HG02763 (cell line): ENCODE data around the gene SEMA3G.

Experiments
- ATAC-seq: cut with Tn5 transposase; IDR thresholded peaks from one replicate; pipeline ENCODE4 v1.9.1; 2021; ENCODE audit warnings: mild to moderate bottlenecking, moderate library complexity; ENCODE audit not compliant: unreplicated experiment

The SEMA3G gene

DNA sequence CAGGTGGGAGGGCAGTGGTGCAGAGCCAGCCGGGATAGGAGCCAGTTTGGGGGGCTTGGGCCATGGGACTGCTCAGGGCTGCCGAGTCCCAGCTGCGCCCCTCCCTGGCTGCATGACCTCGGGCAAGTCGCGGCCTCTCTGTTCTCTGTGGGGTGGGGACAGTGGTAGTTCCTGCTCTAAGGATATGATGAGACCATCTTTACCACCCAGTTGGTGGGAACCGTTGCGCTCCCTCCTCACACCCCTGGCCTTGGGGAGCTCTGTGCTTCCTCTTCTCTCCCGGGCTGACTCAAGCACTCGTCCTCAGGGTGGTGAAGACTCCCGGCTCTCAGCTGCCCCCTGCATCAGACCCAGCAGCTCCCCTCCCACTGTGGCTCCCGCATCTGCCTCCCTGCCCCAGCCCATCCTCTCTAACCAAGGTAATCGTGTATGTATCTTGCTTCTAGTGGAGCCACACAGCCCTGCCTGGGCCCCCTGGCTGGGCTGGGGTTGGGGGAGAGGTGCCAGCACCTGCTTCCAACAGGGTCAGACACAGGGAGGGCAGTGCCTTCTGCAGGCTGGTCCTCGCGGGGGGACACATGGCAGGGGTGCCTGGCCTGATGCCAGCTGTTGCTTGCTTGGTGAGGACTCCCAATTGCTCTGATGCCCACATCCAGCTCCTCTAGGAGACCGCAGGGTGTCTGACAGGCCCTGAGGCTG lies 35.1 kb upstream of the SEMA3G start:
- no peak for ATAC-seq

DNA sequence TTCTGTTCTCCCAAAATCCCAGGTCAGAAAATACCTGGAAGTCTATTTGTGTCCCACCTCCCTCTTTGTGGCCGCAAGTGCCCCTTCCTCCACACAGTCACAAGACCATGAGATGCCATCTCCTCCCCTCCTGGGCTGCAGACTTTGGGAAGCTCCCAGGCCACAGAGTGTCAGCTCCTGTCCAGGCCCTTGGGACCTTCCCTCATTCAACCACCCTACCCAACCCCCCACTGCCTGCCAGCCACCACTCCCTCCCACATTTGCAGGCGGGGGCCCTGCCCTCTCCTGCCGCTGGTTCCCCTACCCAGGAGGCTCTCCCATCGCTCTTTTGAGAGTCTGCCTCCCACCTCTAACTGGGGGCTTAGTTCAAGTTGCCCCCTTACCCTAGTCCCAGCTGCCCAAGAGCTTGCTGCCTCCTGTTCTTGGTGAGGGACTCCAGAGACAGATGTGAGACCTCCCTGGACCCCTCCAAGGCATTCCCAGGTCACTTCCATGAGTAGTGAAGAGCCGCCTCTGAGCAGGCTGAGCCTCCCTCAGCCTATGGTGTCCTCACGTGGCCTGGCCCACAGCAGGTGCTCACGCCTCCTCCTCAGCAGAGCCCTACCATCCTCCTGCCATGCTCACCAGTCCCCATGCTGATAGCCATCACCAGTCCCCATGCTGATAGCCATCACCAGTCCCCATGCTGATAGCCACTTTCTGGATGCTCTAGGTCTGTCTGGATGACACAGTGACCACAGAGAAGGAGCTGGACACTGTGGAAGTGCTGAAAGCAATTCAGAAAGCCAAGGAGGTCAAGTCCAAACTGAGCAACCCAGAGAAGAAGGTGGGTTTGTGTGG lies 34.4 kb upstream of the SEMA3G start:
- ATAC-seq, result no peak

DNA sequence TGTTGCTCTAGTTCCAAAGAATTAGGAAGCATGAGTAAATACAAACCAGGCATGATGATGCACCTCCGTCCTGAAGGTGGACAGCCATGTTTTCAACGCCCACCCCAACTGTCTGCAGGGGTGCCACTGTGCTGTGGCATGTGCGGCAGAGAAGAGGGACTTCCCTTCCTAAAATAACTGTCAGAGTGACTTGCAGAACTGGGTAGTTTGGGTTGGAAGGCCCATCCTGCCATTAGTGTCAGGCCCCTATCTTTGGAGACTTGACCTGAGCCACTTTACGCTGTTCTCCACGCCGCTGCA lies 32.8 kb upstream of the SEMA3G start:
- ATAC-seq, result no peak

DNA sequence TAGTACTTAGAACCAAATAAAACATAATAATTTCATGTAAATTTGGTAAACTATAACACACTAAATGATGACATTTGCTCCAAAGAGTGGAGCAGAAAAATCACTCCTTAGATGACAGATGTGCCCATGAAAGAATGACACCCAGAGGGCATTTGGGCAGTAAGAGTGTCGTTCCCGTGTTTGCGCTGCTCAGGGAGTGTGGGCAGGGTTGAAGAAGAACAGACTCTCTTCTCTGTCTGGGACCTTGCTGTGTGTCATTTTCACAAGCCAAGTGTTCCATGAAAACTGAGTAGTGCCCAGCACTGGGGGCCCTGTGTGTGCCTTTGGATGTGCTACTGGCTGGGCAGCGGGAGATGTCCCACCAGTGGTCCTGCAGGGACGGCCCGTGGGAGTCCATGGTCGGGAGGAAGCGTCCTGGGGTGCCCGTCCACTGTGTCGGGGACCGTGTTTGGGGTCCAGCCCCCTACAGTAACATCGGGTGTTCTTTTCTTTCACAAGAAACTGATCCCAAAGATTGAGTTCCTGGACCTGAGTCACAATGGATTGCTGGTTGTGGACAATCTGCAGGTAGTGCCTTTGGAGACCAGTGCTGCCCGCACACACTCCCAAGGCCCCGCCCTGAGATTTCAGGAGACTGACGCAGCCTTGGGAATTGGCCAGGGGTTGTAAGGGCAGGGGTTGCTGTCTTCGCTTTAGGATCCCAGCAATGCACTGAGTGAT lies 32.3 kb upstream of the SEMA3G start:
- ATAC-seq, result no peak

DNA sequence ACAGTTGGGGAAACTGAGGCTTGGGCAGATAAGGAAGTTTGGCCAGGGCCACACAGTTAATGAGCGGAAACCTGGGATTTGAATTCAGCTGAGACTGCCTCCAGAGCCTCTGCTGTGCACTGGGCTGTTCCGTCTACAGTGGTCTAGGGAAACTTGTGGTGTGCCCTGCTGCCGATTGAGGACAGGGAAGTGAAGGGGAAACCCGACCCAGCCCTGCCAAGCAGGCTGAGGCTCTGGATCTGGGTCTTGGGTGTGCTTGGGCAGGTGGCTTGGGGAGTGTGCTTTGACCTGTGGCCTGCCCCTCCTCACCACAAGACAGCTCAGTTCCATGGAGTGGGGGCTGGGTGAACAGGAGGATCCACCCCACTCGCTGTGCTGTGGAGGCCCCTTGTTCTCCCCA lies 28.1 kb upstream of the SEMA3G start:
- no peak for ATAC-seq

DNA sequence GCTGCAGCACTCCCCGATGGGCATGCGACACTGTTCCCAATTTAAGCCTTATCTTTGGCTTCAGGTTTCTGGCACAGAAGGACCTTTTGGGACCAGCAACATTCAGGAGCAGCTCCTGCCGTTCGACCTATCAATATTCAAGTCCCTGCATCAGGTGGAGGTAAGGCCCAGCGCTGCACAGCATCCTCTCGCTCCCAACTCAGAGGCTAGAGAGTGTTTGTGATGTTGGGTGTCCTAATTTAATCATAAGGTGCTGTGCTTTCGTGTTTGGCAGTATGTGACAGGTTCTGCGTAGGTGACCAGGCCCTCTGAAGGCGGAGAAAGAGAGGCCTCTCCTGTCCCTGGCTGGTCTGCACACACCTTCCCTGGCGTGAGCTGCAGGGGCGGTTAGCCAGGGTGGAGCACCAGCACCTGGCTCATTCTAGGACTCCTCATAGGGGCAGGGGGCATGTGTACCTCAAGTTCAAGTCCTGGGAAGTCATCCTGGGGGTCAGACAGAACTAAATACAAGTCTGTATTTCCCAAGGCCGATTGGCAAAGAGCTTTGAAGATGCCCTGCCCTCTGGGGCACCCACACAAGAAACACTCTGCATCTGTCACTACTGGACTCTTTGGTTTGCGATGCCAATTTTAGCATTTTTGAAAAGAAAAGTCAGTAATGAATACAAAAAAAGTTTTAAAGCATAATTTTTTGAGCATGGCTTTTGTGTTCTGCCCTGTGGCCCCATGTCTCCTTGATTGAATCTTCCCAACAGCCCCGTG lies 27.5 kb upstream of the SEMA3G start:
- ATAC-seq, result no peak

DNA sequence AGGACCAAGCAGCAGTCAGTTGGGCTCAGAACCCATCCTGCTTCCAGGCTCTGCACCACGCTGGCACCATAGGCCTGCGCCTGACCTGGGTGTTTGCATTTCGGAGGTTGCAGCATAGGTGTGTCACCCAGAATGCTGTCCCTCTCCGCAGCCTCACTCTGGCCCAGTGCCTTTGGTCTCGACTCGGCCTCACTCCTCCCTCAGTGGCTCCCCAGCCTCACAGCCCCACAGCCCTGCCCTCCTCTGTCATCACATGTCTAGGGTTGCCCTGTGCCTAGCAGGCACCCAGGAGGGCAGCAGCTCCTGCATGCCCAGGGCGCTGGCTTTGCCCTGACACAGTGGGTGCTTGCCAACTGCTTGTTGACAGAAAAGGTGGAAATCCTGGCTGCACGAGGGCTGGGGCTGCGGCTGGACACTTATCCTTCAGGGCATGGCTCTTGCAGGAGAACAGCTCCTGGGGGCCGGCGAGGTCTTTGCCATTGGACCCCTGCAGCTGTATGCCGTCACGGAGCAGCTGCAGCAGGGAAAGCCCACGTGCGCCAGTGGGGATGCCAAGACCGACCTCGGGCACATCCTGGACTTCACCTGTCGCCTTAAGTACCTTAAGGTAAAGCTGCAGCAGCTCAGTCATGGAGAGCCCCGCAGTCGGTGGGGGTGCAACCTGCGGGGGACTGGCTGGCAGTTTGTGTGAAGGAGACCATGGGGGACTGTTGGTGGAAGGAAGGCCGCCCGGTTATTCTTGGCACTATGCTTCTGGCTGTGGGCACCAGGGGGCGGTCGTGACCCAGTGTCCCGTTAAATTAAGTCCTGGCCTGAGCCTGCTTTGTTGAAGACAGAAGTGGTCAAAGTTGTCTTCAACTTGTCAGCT lies 26.7 kb upstream of the SEMA3G start:
- no peak for ATAC-seq

DNA sequence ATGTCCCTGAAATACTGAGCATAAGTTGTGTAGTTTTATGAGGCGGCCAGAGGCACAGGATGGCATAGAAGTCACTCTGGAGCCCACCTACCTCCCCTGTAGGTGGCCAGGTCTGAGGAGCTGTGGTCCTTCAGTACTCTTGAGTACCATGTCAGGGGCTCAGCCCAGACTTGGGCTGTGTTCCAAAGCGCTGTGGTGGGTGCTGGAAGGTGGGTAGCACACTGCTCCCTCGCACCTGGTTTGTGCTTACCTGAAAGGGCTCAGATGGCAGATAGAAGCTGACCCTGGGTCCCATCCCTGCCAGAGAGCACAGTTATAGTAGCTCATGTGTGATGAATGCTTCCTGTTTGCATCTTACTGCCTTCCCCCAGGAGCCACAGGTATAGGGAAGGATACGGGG lies 26.0 kb upstream of the SEMA3G start:
- ATAC-seq, result no peak

DNA sequence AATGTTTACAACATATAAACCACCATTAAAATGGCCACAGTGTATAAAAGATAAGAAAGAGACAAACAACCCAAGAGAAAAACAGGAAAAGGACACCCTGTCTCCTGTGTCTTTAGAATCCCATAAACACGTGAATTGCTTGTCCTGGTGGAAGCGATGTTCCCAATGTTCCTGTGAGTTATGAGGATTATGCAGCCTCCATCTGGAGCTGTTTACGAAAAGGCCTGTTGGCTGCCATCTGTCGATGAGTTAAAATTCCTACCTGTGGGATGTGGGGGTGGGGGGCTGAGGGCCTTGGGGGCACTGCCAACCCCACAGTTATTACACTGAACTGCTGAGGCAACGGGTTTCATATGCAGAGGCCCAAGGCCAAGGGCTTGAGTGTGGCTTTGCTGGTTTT lies 24.1 kb upstream of the SEMA3G start:
- ATAC-seq, result no peak

DNA sequence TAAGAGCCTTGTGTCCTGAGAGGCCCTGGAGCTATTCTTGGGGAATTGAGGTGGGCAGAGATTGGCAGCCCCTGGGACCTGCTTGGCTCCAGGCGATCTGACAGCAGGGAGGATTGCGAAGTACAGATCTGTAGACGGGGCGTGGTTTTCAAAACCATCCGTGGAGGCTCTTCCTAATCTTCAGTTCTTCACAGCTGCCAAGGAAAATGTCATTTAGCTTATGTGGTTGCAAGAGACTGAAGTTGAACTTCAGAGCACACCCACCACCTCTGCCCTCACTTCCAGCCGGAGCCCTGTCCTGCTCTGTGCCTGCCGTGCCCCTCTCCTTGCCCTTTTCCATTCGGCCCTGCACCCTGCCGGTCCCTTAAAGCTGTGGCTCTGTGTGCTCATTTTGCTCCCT lies 23.4 kb upstream of the SEMA3G start:
- no peak for ATAC-seq

DNA sequence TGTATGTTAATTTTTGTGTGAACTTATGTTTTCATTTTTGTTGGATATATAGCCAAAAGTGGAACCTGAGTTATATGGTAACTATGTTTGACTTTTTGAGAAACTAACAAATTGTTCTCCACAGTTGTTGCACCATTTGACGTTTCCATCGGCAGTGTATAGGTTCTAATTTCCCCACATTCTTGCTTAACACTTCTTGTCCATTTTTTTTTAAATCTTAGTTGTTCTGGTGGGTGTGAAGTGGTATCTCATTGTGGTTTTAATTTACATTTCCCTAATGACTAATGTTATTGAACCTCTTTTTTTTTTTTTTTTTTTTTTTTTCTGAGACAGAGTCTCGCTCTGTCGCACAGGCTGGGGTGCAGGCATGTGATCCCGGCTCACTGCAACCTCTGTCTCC lies 18.5 kb upstream of the SEMA3G start:
- ATAC-seq, result no peak

DNA sequence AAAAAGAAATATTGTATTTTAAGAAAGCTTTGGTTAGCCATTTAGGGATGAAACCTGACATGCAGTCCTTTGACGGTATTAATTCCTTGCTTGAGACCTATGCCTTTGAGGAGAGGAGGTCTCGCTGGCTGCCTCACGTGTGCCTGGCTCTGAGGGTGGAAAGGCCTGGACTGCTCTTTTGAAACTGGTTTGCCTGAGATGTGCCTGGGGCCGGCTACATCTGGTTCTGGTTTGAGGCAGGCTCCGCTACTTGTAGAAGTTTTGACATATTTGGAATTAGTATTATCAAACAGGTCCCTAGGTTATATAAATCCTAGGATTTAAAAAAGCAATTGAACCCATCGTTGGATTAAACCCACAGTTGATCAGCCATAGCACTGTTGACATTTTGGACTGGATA lies 17.0 kb upstream of the SEMA3G start:
- no peak for ATAC-seq

DNA sequence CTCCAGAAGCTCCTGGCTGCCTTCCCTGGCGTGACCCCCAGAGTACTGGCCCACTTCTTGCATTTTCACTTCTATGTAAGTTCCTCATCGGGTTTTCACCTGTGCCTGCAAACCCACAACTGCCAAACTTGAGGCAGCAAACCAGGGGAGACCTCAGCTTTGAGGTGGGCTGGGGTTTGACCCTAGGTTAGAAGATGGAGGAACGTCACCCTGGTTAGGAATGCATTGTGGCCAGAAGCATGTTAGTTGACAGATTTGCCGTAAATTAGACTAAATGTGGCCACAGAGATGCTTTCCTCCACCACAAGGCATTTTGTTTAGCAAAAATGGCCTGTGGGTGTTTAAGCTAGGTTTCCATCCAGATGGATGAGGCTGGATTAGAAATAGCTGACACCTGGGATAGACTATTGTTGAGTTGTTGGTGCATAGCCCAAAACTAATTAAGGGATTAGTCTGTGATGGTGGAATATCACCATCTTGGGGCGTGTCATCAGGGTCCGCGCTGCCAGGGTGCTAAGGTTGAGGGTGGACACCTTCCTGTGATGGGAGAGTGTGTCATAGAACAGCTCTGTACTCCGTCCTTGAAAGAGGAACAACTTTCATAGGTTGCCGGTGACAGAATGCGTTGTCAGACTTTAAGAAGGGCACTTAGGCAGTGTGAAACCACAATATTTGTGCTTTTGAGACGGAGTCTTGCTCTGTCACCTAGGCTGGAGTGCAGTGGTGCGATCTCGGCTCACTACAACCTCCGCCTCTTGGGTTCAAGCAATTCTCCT lies 14.1 kb upstream of the SEMA3G start:
- no peak for ATAC-seq

DNA sequence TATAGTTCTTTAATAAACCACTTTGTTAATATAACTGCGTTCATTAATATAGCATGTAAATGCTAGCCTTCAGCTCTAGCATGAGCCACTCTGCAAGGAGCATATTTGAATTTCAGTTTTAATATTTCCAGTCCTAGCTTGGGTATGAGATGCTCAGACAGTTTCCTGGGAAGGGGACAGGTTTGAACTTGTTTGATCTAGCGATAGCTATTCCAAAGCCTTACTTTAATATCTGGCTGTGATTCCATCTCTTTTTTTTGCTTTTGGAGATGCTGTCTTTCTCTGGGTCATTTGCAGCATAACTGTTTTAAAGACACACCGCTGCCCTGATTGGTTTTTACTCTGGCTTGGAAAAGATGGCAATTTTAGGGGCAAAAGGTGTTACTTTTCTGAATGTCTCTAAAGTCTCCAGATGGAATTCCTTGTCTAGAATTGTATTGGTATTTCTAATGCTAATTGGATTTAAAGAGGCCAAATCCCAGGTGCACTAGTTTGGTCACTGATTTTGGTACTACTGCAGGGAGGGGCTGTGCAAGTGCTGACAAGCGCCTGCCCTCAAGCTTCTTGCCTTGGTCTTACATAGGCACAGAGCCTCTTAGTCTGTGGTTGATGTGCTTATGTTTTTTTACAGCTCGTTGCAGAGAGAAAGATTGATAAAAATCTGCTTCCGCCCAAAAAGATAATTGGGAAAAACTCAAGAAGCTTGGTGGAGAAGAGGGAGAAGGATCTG lies 13.3 kb upstream of the SEMA3G start:
- ATAC-seq, result no peak

DNA sequence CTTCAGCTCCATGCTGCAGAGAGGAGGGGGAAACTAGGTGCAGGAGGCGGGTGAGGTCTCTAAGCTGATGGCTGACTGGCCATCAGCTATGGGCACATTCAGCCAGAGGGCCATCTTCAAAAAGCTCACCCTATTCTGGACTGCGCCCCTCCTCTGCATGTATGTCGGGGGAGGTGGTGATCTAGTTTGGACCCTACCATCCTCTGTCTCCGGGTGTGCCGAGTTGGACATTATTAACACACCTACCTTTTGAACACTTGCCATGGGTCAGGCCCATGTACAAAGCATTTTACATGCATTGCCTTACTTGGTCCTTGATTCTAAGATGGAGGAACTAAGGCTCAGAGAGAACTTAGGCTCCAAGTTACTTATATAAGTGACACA lies 11.9 kb upstream of the SEMA3G start:
- ATAC-seq, result no peak

DNA sequence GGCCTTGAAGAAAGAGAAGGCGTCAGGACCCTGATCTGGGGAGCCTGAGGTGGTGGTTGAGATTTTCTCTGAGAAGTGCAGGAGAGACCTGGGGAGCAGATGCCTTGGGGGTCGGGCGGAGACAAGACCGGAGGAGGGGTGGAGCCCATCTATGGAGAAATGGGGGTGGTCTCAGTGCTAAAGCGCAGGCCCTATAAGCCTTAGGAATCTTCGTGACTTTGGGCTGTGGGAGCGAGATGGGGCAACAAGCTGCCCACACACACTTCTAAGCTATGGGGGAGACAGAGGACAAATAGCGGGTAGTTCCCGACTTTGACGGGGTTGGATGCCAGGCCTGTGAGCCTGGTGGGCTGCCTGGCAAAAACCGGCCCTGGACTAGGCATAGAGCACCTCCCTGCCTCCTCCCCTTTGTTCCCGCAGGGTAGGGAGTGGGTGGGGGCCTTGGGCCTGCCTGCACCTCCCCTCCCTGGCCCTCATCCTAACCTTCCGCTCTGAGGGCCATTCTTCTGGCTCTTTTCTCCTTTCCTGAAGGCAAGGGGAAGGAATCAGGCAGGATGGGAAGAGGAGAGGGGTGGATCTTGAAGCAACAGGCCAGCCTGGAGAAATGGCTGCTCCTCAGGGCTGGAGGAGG lies 11.4 kb upstream of the SEMA3G start:
- ATAC-seq, result no peak

DNA sequence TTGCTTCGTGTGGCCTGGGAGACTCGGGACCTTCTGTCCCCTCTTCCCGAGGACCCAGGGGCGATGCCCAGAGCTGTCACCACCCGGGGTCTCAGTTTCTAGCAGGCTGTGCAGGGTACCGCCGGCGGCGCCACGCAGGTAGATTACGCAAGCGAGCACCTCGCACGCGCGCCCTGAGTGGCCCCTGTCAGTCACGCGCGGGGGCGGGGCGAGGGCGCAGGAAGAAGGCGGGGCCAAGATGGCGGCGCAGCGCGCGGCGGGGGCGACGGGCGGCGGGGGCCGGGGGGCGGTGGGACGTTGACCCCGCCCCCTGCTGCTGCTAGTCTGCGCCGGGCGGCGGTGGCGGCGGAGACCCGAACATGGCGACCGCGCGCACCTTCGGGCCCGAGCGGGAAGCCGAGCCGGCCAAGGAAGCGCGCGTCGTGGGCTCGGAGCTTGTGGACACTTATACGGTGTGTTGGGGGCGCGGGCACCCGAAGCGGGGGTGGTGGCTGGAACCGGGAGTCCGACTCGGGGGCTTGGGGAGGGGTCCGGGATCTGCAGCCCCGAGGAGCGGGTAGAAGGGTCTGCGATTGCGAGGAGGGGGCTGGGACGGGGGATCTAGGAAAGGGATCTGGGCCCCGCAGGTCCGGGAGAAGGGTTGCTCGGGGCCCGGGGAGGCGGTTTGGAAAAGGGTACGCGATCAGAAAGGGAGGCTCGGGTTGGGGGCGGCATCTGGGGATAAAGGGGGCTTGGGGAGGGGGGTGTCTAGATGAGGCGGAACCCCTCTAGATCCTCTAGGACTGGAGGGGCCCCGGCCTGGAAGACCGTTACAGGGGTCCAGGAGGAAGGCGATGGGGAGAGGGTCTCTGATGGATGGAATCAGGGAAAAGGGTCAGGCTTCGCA lies 10.6 kb upstream of the SEMA3G start, which contains the start of gene NISCH:
Gene NISCH (plus strand): TSS at position 322 of the 886 bp plus-strand sequence. CDS start 38 bp downstream, at position 360.
- ATAC-seq, result peak; percentile 85

DNA sequence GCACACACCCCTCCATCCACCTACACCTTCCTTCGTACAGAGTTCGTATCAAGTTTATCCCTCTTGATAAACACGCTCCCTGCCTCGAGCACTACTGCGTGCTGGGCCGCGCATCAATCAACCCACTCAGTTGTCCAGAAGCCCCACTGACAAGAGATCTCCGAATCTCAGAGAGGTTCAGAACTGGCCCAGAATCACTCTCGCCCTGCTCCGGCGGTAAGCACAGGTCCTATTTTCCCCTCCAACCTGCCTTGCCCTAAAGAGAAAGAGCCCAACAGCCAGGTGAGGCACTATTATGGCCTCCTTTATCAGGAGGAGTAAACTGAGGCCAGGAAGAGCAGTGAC lies 10.0 kb upstream of the SEMA3G start:
- ATAC-seq, result no peak
